ENCODE measurements around the gene SLC44A1.
A peak's percentile ranks its signal among the peaks of the same experiment; 100 is the strongest.

SLC44A1 gene

DNA sequence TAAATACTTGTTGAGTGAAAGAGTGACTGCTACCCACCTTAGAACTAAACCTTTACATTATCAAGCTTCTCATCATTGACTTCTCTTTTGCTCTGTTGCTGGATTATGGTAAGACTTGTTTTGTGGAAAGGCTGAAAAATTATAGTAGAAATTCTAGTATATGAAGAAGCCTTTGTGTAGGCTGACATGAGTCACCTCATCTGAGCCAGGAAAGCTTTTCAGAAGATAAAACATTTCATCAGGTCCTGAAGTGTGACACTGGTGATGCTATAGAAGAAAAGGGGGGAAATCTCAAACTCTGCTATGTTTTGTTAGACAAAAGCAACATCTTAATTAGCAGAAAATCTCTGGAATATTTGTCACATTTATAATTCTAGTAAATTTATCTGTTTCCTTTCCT lies 18.4 kb upstream of the SLC44A1 start:
- no peak for FAIRE-seq
- TF ChIP-seq POLR2A (IDR thresholded peaks at IDR 0.05; ENCODE audit: low read depth, low read length): no peak
- no peak for DNase-seq (ENCODE audit: insufficient read length, low spot score)

DNA sequence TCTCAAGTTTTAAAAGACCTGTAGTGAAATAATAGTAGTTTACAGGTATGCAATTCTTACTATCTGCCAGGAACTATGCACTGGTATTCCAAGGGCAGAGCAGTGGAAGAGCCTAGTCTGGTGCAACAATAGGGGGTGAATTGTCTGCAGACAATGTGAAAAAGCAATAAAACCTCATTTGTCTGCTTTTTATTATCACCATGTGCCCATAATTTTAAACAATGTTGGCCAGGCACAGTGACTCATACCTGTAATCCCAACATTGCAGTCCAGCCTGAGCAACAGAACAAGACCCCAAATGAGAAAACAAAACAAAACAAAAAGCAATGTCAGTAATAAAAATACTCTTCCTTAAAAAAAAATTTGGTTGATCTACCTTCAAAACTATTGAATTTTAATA lies 12.2 kb upstream of the SLC44A1 start:
- DNase-seq (ENCODE audit: insufficient read length, low spot score) (no peak), FAIRE-seq (no peak)
- no peak for TF ChIP-seq POLR2A (IDR thresholded peaks at IDR 0.05; ENCODE audit: low read depth, low read length)

DNA sequence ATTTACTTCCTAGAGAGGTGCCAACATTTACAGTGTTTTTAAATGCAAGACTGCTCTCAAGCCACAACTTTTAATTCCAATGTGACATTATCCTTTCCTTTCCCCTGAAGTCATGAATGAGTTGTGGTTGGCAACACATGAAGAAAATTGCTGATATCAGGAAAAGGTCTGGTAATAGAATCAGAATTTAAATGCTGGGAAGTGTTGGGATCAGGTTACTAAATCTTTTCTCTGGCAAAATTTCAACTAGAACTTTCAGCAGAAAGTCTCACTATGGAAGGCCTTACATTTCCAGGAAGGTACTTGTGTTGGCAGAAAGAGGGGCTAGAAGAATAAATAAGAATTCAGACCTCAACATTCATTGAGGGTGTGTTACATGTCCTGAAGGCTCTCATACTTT lies 10.6 kb upstream of the SLC44A1 start:
- FAIRE-seq (peak; percentile 50), DNase-seq (ENCODE audit: insufficient read length, low spot score) (no peak)
- TF ChIP-seq POLR2A (IDR thresholded peaks at IDR 0.05; ENCODE audit: low read depth, low read length): no peak

DNA sequence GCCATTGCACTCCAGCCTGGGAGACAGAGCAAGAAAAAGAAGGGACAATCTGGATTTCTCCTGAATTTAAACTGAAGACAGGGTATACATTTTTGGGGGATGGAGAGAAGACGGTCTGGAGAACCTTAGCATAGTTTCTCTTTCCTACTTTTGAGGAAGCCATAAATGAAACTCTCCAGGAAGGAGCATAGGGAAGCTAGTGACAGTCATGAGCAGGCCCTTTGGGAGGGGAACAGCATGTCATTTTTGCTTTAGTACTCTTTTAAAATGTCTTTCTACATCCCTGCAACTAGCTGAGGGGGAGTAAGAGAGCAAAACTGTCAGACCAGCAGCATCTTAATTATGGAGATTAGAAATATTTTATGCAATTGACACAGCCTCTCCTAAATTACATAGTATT lies 8.2 kb upstream of the SLC44A1 start:
- TF ChIP-seq POLR2A (IDR thresholded peaks at IDR 0.05; ENCODE audit: low read depth, low read length): no peak
- DNase-seq (ENCODE audit: insufficient read length, low spot score): no peak
- no peak for FAIRE-seq

DNA sequence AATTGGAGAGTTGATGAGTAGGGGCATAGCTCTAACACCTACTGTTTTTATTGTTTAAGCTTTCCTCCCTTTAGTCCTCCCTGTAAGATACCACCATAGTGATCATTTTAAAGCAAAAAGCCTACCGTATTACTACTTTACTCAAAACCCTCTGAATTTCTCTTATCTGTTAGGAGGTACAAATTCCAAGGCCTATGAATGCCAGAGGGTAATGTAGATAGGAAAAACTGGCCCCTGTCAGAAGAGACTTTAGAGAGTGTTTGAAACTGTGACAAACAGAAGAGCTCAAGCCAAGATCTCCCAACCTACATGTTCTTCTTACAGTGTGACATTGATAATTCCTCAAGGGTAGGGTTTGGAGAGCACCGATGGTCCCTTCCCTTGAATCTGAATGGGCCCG lies 7.2 kb upstream of the SLC44A1 start:
- DNase-seq (ENCODE audit: insufficient read length, low spot score): no peak
- TF ChIP-seq POLR2A (IDR thresholded peaks at IDR 0.05; ENCODE audit: low read depth, low read length): no peak
- FAIRE-seq: no peak

DNA sequence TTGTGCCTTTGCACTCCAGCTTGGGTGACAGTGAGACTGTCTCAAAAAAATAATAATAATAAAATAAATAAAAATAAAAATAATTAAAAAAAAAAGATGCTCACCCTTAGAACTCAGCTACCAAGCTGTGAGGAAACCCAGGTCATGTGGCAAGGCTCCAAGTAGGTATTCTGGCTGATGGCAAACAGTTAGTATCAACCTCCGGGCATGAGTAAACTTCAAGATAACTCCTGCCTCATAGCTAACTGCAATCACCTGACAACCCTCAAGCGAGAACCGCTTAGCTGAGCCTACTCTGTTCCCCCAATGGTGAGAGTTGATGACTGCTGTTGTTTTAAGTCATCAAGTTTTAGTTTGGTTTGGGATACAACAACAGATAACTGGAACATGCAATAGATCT lies 6.1 kb upstream of the SLC44A1 start:
- no peak for TF ChIP-seq POLR2A (IDR thresholded peaks at IDR 0.05; ENCODE audit: low read depth, low read length)
- DNase-seq (ENCODE audit: insufficient read length, low spot score) (no peak), FAIRE-seq (no peak)

DNA sequence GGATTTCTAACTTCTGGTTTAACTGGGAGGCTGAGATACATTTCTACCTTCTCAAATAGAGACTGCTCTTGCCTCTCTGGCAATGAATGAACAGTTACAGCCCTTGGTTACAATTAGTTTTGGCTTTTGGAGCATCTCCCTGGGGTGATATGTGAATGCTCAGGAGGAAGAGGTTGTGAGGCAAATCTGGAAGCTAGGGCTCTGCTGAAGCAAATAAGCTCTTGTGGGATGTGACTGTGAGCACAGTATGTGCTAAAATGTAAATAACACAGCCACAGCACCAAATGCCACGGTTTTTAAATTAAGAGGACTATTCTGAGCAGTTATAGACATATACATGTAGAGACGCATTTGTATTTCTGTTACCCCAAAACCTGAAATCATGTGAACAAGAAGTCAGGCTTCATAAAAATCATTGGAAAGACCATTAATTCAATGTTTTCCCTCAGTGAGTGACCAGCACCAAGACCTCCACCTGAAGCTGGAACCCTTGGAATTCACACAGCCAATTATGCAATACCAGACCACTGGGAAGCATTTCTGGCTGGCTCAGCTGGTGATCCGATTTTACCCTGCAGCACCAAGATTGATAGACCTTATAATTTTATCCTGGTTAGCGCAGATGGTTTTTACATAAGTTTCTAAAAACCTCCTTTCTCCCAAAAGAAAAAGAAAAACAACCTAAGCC lies 3.0 kb upstream of the SLC44A1 start:
- FAIRE-seq: peak; percentile 69
- TF ChIP-seq POLR2A (IDR thresholded peaks at IDR 0.05; ENCODE audit: low read depth, low read length): no peak
- no peak for DNase-seq (ENCODE audit: insufficient read length, low spot score)

DNA sequence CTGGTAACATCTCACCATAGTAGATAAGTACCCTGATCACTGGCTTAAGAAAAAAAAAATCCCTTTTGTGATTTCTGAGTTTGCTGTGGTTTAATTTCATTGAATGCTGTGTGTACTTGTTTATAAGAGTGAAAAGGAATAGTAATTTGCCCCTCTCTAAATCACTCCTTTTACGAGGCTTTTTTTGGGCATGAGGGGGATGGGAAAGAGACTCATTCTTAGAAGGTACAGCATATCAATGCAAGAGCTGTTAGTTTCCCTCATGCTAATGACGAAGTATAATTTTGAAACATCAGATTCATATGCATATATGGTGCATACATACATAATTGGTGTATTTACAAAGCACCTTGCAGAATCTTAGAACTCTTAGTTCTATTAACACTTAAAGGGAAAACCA lies 2.4 kb upstream of the SLC44A1 start:
- FAIRE-seq (peak; percentile 6), DNase-seq (ENCODE audit: insufficient read length, low spot score) (no peak)
- TF ChIP-seq POLR2A (IDR thresholded peaks at IDR 0.05; ENCODE audit: low read depth, low read length): no peak

DNA sequence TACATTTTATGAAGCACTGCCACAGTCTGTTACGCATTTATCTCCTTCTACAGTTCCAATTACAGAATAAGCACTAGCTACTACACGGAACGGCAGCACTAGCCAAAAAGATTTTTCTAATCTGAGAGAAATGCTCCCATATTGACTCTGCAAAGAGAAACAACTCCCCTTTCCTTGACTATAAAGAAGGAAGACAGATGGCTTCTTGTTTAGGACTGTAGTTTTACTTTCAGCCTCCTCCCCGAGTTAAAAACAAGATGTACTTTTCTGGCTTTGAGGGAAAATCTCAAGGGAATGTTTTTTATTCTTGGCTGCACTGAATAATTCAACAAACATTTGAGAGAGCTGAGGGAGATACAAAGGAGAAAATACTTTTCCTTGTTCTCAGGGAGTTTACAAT lies 1.9 kb upstream of the SLC44A1 start:
- FAIRE-seq (no peak), DNase-seq (ENCODE audit: insufficient read length, low spot score) (no peak)
- no peak for TF ChIP-seq POLR2A (IDR thresholded peaks at IDR 0.05; ENCODE audit: low read depth, low read length)

DNA sequence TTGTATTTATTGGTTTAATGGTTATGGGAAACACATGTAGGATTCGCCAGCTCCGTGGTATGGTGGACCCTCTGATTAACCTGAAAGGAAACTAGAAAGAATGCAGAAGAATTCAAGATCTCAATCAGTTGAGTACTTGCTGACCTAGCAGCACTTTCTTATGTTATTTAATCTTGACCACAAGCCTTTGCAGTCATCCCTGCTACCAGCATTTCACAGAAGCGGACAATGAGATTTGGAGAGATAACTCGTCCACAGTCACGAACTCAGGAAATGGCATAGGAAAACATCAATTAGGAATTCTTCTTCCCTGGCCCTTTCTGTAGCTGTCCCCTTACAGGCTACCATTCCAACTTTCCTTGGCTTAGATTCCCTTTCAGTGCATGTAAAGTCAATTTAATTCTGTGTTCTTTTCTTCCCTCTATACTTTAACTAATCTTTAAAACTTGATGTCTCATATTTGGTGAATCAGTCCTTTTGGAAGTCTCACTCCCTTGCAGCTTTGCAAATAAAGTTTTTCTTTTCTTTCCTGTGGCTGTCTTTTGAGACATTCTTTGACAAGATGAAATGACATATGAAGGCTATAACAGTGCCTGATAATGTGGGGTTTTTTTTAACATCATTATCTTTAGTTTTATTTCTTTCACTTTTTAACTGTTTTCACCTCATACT lies 1.3 kb upstream of the SLC44A1 start:
- TF ChIP-seq POLR2A (IDR thresholded peaks at IDR 0.05; ENCODE audit: low read depth, low read length): no peak
- no peak for DNase-seq (ENCODE audit: insufficient read length, low spot score)
- peak; percentile 87 for FAIRE-seq

DNA sequence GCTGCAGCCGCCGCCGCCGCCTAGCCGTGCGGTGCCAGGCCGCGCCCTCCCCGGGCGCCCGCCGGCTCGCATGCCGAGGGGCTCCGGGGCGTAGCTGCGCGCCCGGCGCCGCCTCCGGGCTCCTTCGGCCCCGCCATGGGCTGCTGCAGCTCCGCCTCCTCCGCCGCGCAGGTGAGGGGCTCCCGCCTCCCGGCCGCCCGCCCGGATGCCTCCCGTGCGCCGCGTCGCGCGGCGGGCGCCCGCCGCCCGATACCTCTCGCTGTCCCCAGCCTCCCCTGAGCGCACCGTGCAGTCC lies 230 bp downstream of the SLC44A1 start:
- TF ChIP-seq POLR2A (IDR thresholded peaks at IDR 0.05; ENCODE audit: low read depth, low read length): no peak
- FAIRE-seq (no peak), DNase-seq (ENCODE audit: insufficient read length, low spot score) (no peak)

DNA sequence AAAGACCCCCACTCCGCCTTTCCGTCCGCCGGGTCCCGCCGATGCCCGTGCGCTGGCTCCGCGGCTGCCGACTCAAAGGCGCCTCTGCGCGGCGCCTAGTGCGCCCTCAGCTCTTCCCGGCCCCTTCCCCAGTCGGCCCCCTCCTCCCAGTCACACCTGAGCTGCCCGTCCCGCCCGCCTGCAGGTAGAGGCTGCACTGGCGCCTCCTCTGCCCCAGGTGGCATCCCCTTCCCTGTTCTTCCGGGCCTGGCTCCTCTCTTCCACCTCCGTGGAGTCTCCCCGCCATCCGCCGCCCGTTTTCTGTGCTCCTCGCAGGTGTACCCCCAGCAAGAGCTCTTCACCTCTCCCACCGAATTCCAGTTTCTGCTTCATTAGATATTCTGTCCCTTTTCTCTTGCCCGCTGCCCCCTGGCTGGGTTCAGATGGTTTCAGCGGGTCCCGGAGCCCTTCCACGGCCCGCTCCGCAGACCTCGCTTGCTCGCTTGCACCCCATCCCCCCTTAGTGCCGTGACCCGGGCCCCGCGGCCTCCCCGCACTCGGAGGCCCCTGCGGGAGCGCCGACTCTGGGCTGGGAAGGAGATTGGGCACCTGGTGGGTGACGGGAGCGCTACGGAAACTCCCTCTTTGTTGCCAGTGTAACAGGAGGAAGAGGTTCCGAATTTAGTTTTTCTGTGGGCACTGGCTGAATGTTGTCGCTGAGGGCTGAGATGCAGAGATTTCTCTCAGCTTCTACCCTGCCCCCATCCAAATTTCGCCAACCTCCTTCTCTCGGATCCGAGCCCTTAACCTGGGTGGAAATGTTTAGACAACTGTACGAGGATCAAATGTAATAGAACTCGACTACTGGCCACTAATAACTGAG lies 809 bp downstream of the SLC44A1 start:
- FAIRE-seq: peak; percentile 84
- no peak for TF ChIP-seq POLR2A (IDR thresholded peaks at IDR 0.05; ENCODE audit: low read depth, low read length)

DNA sequence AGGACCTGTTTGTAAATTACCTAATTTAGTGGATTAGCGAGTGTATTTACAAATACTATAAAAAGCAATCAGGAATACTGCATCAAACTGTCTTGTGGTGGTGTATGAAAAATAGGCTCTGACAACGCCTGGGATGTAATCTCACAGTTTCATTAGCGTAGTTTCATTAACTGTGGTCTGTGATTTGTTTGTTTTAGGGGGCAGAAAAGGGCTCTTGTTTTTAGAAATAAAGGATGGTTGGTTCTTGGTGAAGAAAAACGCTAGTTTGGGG lies 1.4 kb downstream of the SLC44A1 start:
- DNase-seq (ENCODE audit: insufficient read length, low spot score): no peak
- TF ChIP-seq POLR2A (IDR thresholded peaks at IDR 0.05; ENCODE audit: low read depth, low read length): no peak
- FAIRE-seq: no peak

More for the DNA sequence above, 809 bp downstream of the SLC44A1 start:
- peak; percentile 56 for DNase-seq (ENCODE audit: insufficient read length, low spot score)

DNA sequence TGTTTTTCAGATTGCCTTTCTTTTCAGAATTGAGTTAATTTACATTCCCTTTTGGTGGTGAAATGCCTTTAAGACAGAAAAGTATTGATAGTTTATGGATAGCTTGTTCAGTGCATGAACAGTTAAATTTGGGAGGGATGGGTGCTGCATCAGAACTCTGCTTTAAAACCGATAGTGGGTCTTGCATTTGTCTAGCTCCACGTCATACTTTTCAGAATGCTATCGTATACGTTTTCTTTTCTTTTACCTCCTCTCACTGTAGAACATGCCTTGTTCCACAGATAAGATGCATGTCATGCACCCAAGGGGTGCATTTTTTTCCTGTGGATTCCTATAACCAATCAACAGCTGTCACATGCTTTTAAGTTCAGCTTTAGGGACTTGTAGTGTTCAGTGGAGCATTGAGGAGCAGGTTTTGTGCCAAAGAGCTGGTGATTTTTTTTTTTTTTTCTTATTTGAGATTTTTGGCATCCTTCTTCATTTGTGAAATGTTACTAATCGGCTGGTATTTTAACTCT lies 2.3 kb downstream of the SLC44A1 start:
- no peak for TF ChIP-seq POLR2A (IDR thresholded peaks at IDR 0.05; ENCODE audit: low read depth, low read length)
- FAIRE-seq (peak; percentile 11), DNase-seq (ENCODE audit: insufficient read length, low spot score) (no peak)

DNA sequence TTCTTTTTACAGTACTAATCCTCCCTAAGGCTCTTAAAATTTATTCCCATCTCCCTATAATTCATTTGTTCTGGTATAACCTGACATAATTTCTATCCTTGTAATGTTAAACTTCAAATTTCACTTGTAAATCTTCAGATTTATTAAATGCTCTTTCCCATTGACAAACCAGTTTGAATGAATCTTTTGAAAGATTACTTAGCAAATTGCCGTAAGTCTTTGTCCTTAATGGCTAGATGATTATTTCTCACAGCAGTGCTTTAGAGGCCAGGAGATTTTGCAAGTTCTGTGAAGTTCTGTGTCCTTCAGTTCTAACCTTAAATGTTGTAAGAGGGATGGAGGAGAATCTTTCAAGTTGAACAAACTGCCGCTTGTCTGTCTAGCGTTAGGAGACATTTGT lies 4.2 kb downstream of the SLC44A1 start:
- FAIRE-seq (peak; percentile 58), DNase-seq (ENCODE audit: insufficient read length, low spot score) (no peak)
- no peak for TF ChIP-seq POLR2A (IDR thresholded peaks at IDR 0.05; ENCODE audit: low read depth, low read length)
